ENCODE measurements around the gene CLSTN2.

CLSTN2 gene

DNA sequence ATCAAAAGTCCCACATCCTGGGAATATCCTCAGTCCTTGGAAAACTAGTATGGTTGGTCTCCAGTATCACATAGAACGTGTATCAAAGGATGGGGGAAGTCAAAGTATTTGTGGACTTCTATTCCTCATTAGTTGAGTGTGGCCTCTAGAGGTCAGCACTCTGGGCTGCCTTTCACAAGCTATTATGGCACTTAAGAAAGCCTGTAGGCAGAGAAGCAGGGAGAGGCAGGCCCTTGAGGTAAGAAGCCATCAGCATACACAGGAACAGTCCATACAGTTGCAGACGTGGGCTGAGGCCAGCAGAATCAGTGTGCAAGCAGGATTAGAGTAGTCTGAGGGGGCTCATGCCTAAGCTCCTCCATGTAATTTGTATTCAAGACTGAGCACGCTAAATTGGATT, 341.7 kb downstream of the CLSTN2 start:
- no peaks in the 10 kb centered on the region for H3K36me3 ChIP-seq
- no peak overlapping the region for H3K4me3 ChIP-seq (ENCODE audit: low read depth, low read length)
- peak; percentile 55 for TF ChIP-seq CTCF (IDR thresholded peaks at IDR 0.05; ENCODE audit: low read depth, low read length)
- H3K9me3 ChIP-seq (ENCODE audit: severe bottlenecking) = no peaks in the 10 kb centered on the region
- peak; percentile 87 for DNase-seq
- no peak overlapping the region for H3K27ac ChIP-seq
- H3K27me3 ChIP-seq (ENCODE audit: insufficient read depth, low read depth, severe bottlenecking) = no peaks in the 10 kb centered on the region

- Histone ChIP-seq H3K9me3 (ENCODE audit: severe bottlenecking) (no peaks in the 10 kb centered on the region), H3K27ac (no peak overlapping the region; the same call in 1 of the 2 replicates), H3K4me3 (ENCODE audit: low read depth, low read length) (no peak overlapping the region), H3K36me3 (no peaks in the 10 kb centered on the region), H3K27me3 (ENCODE audit: insufficient read depth, low read depth, severe bottlenecking) (no peaks in the 10 kb centered on the region)
- DNase-seq = peak; percentile 87
- TF ChIP-seq CTCF (IDR thresholded peaks at IDR 0.05; ENCODE audit: low read depth, low read length) = no peak
These were observed 342.9 kb downstream of the CLSTN2 start for GRCh38 chr3:140277886-140278285.

GRCh38 chr3:140284372-140284771, 349.4 kb downstream of the CLSTN2 start:
- no peak for TF ChIP-seq CTCF (IDR thresholded peaks at IDR 0.05; ENCODE audit: low read depth, low read length)
- Histone ChIP-seq H3K27me3 (ENCODE audit: insufficient read depth, low read depth, severe bottlenecking) (no peaks in the 10 kb centered on the region), H3K9me3 (ENCODE audit: severe bottlenecking) (no peaks in the 10 kb centered on the region), H3K27ac (no peak overlapping the region), H3K4me3 (ENCODE audit: low read depth, low read length) (no peak overlapping the region), H3K36me3 (no peaks in the 10 kb centered on the region)
- DNase-seq = no peak

- Histone ChIP-seq H3K36me3 (no peaks in the 10 kb centered on the region), H3K27ac (no peak overlapping the region), H3K27me3 (ENCODE audit: insufficient read depth, low read depth, severe bottlenecking) (no peaks in the 10 kb centered on the region), H3K4me3 (ENCODE audit: low read depth, low read length) (no peak overlapping the region), H3K9me3 (ENCODE audit: severe bottlenecking) (no peaks in the 10 kb centered on the region)
- no peak for DNase-seq
- no peak for TF ChIP-seq CTCF (IDR thresholded peaks at IDR 0.05; ENCODE audit: low read depth, low read length)
These were observed 350.4 kb downstream of the CLSTN2 start for GRCh38 chr3:140285380-140285779.

DNA sequence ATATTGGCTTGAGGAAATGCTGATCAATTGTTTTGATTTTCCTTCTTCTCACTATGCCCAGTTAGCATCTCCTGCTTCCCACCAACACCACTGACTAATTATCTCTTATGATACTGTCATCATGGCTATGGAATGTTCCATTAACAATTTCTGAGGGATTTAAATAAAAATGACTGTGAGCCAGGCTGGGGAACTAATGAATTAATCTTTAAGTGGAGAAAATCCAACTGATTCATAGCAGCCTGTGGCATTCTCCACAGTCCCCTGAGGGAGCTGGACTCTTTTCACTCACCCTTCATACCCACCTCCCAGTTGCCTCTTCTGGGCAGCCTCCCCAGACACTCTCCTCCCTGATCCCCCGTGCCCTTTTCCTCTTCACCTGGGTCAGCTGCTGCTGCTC, 353.6 kb downstream of the CLSTN2 start:
- Histone ChIP-seq H3K36me3 (no peaks in the 10 kb centered on the region), H3K27ac (no peak overlapping the region), H3K9me3 (ENCODE audit: severe bottlenecking) (no peaks in the 10 kb centered on the region), H3K27me3 (ENCODE audit: insufficient read depth, low read depth, severe bottlenecking) (no peaks in the 10 kb centered on the region), H3K4me3 (ENCODE audit: low read depth, low read length) (no peak overlapping the region)
- no peak for DNase-seq
- TF ChIP-seq CTCF (IDR thresholded peaks at IDR 0.05; ENCODE audit: low read depth, low read length) = no peak

DNA sequence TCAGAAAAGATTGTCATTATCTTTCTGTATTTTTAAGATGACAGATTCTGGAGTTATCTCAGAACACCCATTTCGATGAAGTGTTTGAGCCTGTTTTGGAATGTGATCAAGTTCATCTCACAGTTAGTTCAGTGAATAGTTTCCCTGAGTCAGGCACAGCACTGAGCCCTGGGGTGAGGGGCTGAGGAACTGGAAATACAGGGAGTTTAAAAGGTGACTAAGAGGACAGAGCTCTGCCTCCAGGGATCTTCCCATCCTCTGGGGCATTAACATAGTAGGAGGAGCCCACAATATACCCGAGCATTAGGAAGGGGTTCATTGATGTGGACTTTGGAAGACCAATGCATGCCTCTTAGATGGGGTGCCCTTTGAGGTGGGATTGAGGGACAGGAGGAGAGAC, 355.1 kb downstream of the CLSTN2 start:
- H3K27me3 ChIP-seq (ENCODE audit: insufficient read depth, low read depth, severe bottlenecking) = no peaks in the 10 kb centered on the region
- DNase-seq = no peak
- no peaks in the 10 kb centered on the region for H3K9me3 ChIP-seq (ENCODE audit: severe bottlenecking)
- no peak overlapping the region for H3K4me3 ChIP-seq (ENCODE audit: low read depth, low read length)
- no peaks in the 10 kb centered on the region for H3K36me3 ChIP-seq
- TF ChIP-seq CTCF (IDR thresholded peaks at IDR 0.05; ENCODE audit: low read depth, low read length) = no peak
- H3K27ac ChIP-seq = no peak overlapping the region

Data from WERI-Rb-1 (cell line).